Fibroblast of lung (primary cell): Measurements from ENCODE around the gene PIK3R3. TPM values are rescaled to one million over a fixed set of nuclear protein-coding genes. Genes with fewer than 3 reads are reported as not detected.

Experiments used
- DNase-seq, 2 donors: peaks; one replicate each; pipeline versions ENCODE4 v3.0.0 to v3.0.0-alpha.2; 2010; ENCODE audit warnings: low read depth in 2 of 2
- H2AFZ ChIP-seq: 2 replicates; pipeline ENCODE4 v1.5.1; 2012; ENCODE audit warnings: low read length, control low read depth, inconsistent platforms
- H3K27ac ChIP-seq: 2 replicates; pipeline ENCODE4 v1.5.1; 2011; ENCODE audit warnings: low read length, control low read depth; ENCODE audit not compliant: insufficient read depth
- H3K27me3 ChIP-seq: 2 replicates; pipeline ENCODE4 v1.5.1; 2011; ENCODE audit warnings: mild to moderate bottlenecking, low read length; ENCODE audit not compliant: control insufficient read depth, insufficient read depth
- H3K36me3 ChIP-seq: 2 replicates; pipeline ENCODE4 v1.5.1; 2011; ENCODE audit warnings: low read length; ENCODE audit not compliant: control insufficient read depth, insufficient read depth
- H3K4me1 ChIP-seq: 2 replicates; pipeline ENCODE4 v1.5.1; 2011; ENCODE audit warnings: low read length; ENCODE audit not compliant: control insufficient read depth, insufficient read depth; ENCODE audit errors: extremely low read depth
- H3K4me2 ChIP-seq: 2 replicates; pipeline ENCODE4 v1.5.1; 2011; ENCODE audit warnings: low read length, control low read depth; ENCODE audit not compliant: insufficient read depth; ENCODE audit errors: extremely low read depth
- H3K4me3 ChIP-seq, 4 experiments: fragments of 200-600 bp in 1 of 4; sonication (generic) in 1 of 4; replicated peaks in 1 of 4; 2 replicates each; pipeline ENCODE4 v1.5.1; 2011 to 2016; ENCODE audit warnings: low read length in 4 of 4, low read depth in 3 of 4, mild to moderate bottlenecking in 3 of 4, control low read depth in 2 of 4, inconsistent platforms in 1 of 4, mixed read lengths in 1 of 4; ENCODE audit not compliant: insufficient read depth in 1 of 4; ENCODE audit errors: control extremely low read depth in 1 of 4
- H3K79me2 ChIP-seq: 2 replicates; pipeline ENCODE4 v1.5.1; 2012; ENCODE audit warnings: mild to moderate bottlenecking, low read length, inconsistent platforms; ENCODE audit not compliant: control insufficient read depth, insufficient read depth
- H3K9ac ChIP-seq: 2 replicates; pipeline ENCODE4 v1.5.1; 2011; ENCODE audit warnings: mild to moderate bottlenecking, low read length, control low read depth; ENCODE audit not compliant: insufficient read depth
- H3K9me3 ChIP-seq: 2 replicates; pipeline ENCODE4 v1.5.1; 2012; ENCODE audit warnings: low read depth, low read length; ENCODE audit not compliant: control insufficient read depth, insufficient read depth
- H4K20me1 ChIP-seq: 2 replicates; pipeline ENCODE4 v1.5.1; 2011; ENCODE audit warnings: low read length; ENCODE audit not compliant: control insufficient read depth, insufficient read depth; ENCODE audit errors: extremely low read depth
- EZH2 ChIP-seq: IDR thresholded peaks from 2 replicates; pipeline ENCODE4 v1.5.1; 2012; ENCODE audit warnings: low read length, control low read depth, mild to moderate bottlenecking; ENCODE audit errors: missing control alignments
- polyA plus RNA-seq, 2 donors: library from polyadenylated mRNA; depleted of rRNA in 1 of 2; stranded (reverse) in 1 of 2; unstranded in 1 of 2; fragments of >200 nt; gene quantifications; 2 replicates each; pipeline ENCODE4 v1.2.1, GENCODE V29; 2011 to 2012; ENCODE audit warnings: missing spikeins in 1 of 2
- total RNA-seq: library from RNA; depleted of rRNA; stranded (reverse); fragments of >200 nt; gene quantifications from 2 replicates; pipeline ENCODE4 v1.2.1, GENCODE V29; 2014
- TF ChIP-seq, protein P1 (sequence below), 2 donors: IDR thresholded peaks in 1 of 2; conservative IDR thresholded peaks in 1 of 2; 1 replicate in 1 of 2; 2 replicates in 1 of 2; pipeline ENCODE4 v1.5.1; 2011 to 2012; ENCODE audit warnings: low read length in 2 of 2, control low read depth in 1 of 2, inconsistent platforms in 1 of 2, low read depth in 1 of 2, mild to moderate bottlenecking in 1 of 2

PIK3R3 gene
- total and polyA plus RNA-seq, 2 donors (not counting 1 experiment from before 2014, with no cell fraction given), result 3.3 to 4.1 TPM

DNA sequence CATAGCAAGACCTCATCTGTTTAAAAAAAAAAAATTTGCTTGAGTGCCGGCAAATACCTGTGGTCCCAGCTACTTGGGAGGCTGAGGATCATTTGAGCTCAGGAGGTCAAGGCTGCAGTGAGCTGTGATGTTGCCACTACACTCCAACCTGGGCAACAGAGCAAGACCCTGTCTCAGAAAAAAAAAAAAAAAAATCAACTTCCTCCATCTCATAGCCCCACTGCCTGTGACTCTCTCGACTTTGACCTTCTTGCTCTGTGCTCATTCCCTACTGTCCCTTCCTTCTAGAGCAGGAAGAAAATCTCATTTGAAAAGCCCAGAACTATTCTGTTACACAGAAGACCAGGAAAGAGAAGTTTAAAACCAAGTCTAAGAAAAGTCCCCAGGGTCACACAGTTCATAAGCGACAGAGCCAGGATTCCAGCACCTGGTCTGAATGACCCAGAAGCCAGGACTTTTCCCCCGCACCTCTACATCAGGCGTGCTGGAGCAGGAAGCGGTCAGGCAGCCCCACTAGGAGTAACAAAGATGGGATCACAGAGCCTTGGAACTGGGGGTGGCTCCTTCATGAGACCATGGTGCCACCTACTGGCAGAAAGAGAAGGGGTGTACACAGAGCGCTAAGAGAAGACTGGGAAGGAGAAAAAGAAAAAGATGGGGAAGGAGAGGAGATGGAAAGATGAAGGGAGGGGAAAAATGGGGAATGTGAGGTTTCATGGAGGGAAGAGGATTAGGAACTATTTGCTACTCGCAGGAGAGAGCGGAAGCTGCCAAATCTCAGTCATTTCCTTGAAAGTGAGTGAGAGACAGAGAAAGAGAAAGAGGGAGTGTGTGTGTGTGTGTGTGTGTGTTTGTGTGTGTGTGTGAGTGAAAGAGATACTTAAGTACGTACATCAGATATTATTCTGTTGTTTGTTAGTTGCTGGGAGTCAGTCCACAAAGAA is 47.0 kb upstream of the PIK3R3 start:
- H3K36me3 ChIP-seq, result no peaks in the 10 kb centered on the region
- no peak overlapping the region for H3K27ac ChIP-seq
- no peaks in the 10 kb centered on the region for H4K20me1 ChIP-seq
- H3K9ac ChIP-seq, result no peak overlapping the region
- H3K79me2 ChIP-seq, result no peaks in the 10 kb centered on the region
- H3K4me1 ChIP-seq, result peaks cover 11% of the 10 kb centered on the region
- TF ChIP-seq EZH2, result no peak
- TF ChIP-seq, protein P1, sequence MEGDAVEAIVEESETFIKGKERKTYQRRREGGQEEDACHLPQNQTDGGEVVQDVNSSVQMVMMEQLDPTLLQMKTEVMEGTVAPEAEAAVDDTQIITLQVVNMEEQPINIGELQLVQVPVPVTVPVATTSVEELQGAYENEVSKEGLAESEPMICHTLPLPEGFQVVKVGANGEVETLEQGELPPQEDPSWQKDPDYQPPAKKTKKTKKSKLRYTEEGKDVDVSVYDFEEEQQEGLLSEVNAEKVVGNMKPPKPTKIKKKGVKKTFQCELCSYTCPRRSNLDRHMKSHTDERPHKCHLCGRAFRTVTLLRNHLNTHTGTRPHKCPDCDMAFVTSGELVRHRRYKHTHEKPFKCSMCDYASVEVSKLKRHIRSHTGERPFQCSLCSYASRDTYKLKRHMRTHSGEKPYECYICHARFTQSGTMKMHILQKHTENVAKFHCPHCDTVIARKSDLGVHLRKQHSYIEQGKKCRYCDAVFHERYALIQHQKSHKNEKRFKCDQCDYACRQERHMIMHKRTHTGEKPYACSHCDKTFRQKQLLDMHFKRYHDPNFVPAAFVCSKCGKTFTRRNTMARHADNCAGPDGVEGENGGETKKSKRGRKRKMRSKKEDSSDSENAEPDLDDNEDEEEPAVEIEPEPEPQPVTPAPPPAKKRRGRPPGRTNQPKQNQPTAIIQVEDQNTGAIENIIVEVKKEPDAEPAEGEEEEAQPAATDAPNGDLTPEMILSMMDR (conservative IDR thresholded peaks at IDR 0.05 in 1 of 2, IDR thresholded peaks at IDR 0.05 in 1 of 2; ENCODE audit: low read depth in 1 of 2, low read length in 2 of 2), result peak; percentile 87 to 97
- peak overlapping the region; percentile 18 for H2AFZ ChIP-seq
- no peak overlapping the region for H3K4me3 ChIP-seq
- peak; percentile 77 to 88 for DNase-seq
- H3K9me3 ChIP-seq, result no peaks in the 10 kb centered on the region
- H3K4me2 ChIP-seq, result no peak overlapping the region
- H3K27me3 ChIP-seq, result no peaks in the 10 kb centered on the region

DNA sequence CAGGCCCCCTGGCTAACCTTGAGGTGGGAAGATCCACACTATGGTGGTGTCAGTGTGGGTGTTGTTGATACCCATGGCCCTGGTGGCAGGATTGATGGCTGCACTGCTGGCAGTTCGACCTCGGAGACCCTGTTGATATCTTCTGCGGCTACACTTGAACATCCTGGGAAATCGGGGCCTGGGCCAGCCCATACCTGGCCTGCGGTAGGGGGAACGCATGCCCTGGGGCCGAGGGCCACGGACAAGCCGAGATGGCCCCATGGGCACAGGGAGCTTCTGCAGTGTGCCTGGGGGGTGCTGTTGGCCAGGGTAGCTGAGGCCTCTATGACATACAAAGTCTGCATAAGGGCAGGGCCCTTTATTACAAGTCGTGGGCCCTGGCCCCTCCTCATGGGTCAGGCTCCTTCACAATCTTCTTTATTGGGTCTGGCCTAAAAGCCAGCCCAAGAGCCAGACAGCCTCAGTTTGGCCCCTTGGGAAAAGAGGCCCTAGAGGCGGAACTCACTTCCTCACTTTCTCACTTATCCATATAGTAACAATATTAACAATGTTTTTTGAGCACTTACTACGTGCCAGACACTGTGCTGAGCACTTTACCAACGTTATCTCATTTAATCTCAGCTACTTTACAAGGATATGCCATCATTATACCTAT is 43.9 kb upstream of the PIK3R3 start, which contains the start of gene P3R3URF:
Gene P3R3URF, minus strand, starts transcription at position 278 of the 655 bp plus-strand sequence. Its CDS starts 17 bp downstream, at position 261.
- H3K79me2 ChIP-seq, result no peaks in the 10 kb centered on the region
- H2AFZ ChIP-seq, result no peak within 1 kb of the TSS
- no peak within 1 kb of the TSS for H3K4me2 ChIP-seq
- H3K36me3 ChIP-seq, result no peaks in the 10 kb centered on the region
- TF ChIP-seq EZH2, result no peak
- TF ChIP-seq, protein P1 (conservative IDR thresholded peaks at IDR 0.05 in 1 of 2, IDR thresholded peaks at IDR 0.05 in 1 of 2; ENCODE audit: low read depth in 1 of 2, low read length in 2 of 2), result no peak
- no peaks in the 10 kb centered on the region for H4K20me1 ChIP-seq
- no peaks in the 10 kb centered on the region for H3K9me3 ChIP-seq
- H3K4me1 ChIP-seq, result peaks cover 6% of the 10 kb centered on the region
- no peak within 1 kb of the TSS for H3K4me3 ChIP-seq
- no peaks in the 10 kb centered on the region for H3K27me3 ChIP-seq
- no peak within 1 kb of the TSS for H3K9ac ChIP-seq
- no peak for DNase-seq
- H3K27ac ChIP-seq, result no peak within 1 kb of the TSS

DNA sequence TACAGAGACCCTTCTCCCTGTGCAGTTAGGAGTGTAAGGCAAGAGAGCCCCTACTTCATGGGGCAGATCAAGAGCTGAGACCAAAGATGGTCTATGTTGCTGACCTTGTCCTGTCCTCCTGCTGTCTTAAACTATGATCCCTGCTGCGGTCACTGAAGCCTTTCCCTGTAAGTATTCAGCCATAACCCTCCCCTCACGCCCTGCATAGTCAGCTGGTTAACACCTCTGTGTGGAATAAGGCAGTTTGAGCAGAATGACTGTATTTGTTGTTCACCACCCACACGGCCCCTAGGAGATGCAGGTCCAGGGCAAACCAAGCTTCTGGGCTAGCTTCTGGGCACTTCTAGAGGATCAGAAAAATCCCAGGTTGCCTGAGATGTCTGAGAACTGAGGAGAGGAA is 42.8 kb upstream of the PIK3R3 start:
- Histone ChIP-seq H3K27me3 (no peaks in the 10 kb centered on the region), H3K9me3 (no peaks in the 10 kb centered on the region), H3K27ac (no peak overlapping the region), H3K36me3 (no peaks in the 10 kb centered on the region), H4K20me1 (no peaks in the 10 kb centered on the region), H3K9ac (no peak overlapping the region), H3K79me2 (no peaks in the 10 kb centered on the region), H3K4me2 (no peak overlapping the region), H2AFZ (no peak overlapping the region), H3K4me1 (peaks cover 6% of the 10 kb centered on the region), H3K4me3 (no peak overlapping the region)
- no peak for TF ChIP-seq EZH2
- TF ChIP-seq, protein P1 (conservative IDR thresholded peaks at IDR 0.05 in 1 of 2, IDR thresholded peaks at IDR 0.05 in 1 of 2; ENCODE audit: low read depth in 1 of 2, low read length in 2 of 2), result no peak
- no peak for DNase-seq
